H1 (cell line): Measurements from ENCODE around the gene CFAP141.

ENCODE experiments used
- BRCA1 ChIP-seq: IDR thresholded peaks from 2 replicates; pipeline ENCODE4 v1.6.1; 2012; ENCODE audit warnings: low read depth, low read length, improper control_type of control experiment
- CREB1 ChIP-seq: IDR thresholded peaks from 2 replicates; pipeline ENCODE4 v1.6.1; 2012; ENCODE audit warnings: inconsistent platforms
- FOSL1 ChIP-seq: IDR thresholded peaks from 2 replicates; pipeline ENCODE4 v1.6.1; 2011; ENCODE audit warnings: mild to moderate bottlenecking, low read depth, low read length, moderate library complexity; ENCODE audit not compliant: insufficient read depth
- GTF2F1 ChIP-seq: IDR thresholded peaks from 2 replicates; pipeline ENCODE4 v1.6.1; 2012; ENCODE audit warnings: low read depth, low read length, improper control_type of control experiment, borderline replicate concordance
- POLR2A ChIP-seq, 2 experiments: IDR thresholded peaks; 1 replicate in 1 of 2; 2 replicates in 1 of 2; pipeline ENCODE4 v1.6.1; 2011; ENCODE audit warnings: low read depth in 2 of 2, low read length in 2 of 2, mild to moderate bottlenecking in 2 of 2; ENCODE audit errors: control extremely low read depth in 1 of 2
- POLR2AphosphoS5 ChIP-seq: IDR thresholded peaks from 2 replicates; pipeline ENCODE4 v1.6.1; 2011; ENCODE audit warnings: low read depth, low read length
- RAD21 ChIP-seq, 2 experiments: IDR thresholded peaks in 1 of 2; conservative IDR thresholded peaks in 1 of 2; 2 replicates each; pipeline ENCODE4 v1.6.1; 2011; ENCODE audit warnings: low read depth in 2 of 2, low read length in 2 of 2, improper control_type of control experiment in 1 of 2, inconsistent platforms in 1 of 2, mild to moderate bottlenecking in 1 of 2, moderate library complexity in 1 of 2
- RBBP5 ChIP-seq: IDR thresholded peaks from 2 replicates; pipeline ENCODE4 v1.7.1; 2012; ENCODE audit warnings: low read depth, mild to moderate bottlenecking, inconsistent platforms, low read length, moderate library complexity, borderline replicate concordance
- SP1 ChIP-seq: IDR thresholded peaks from 2 replicates; pipeline ENCODE4 v1.6.1; 2011; ENCODE audit warnings: low read depth, low read length
- SP2 ChIP-seq: IDR thresholded peaks from 2 replicates; pipeline ENCODE4 v1.6.1; 2012; ENCODE audit warnings: mild to moderate bottlenecking, low read length, inconsistent platforms
- TF ChIP-seq, protein P1 (sequence below), 3 experiments: IDR thresholded peaks; 1 replicate in 2 of 3; 2 replicates in 1 of 3; pipeline versions ENCODE4 v1.5.1 to v1.6.1; 2011; ENCODE audit warnings: low read length in 3 of 3, mild to moderate bottlenecking in 3 of 3, inconsistent platforms in 2 of 3, low read depth in 1 of 3, moderate library complexity in 1 of 3; ENCODE audit not compliant: insufficient read depth in 1 of 3; ENCODE audit errors: control extremely low read depth in 1 of 3

DNA sequence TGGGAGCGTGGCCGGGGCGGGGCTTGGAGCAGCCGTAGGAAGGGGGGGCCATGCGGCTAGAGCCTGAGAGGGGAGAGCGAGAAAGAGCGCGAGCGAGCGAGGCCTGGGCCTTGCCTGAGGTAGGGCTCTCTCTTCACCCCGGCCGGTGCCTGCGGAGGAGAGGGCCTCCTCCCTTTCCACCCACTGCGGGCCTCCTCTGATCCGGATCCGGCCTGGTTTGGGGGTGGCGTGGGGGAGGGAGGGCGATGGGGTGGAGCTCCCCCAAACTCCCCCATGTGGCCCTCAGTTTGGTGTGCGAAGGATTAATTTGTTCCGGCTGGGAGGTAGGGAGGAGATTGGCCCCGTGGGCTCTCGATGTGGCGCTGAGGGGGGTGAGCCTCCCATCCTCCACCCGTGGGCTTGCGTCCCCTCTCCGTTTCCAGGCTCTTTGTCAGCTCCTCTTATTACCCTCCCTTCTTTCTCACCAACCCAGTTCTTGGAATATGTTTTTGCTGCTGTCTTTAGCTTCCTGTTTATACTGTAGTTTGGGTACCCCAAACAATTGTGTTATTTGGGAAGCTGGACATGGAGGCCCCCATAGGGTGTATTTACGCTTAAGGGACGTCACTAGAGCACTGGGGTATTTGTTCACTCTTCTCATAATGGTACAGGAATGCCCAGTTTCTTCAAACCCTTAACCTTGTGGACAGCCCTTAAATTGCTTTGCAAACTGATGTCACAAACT is 15.3 kb upstream of the CFAP141 start:
- TF ChIP-seq CREB1 (no peak), FOSL1 (no peak), POLR2A (IDR thresholded peaks at IDR 0.05; ENCODE audit: control extremely low read depth in 1 of 2, low read depth in 2 of 2, low read length in 2 of 2) (peak; percentile 14 to 65), POLR2AphosphoS5 (peak; percentile 68), BRCA1 (no peak), RBBP5 (0 out of 2 replicates have a peak, but pooled peaks have one; percentile 30), GTF2F1 (no peak), RAD21 (IDR thresholded peaks at IDR 0.05 in 1 of 2, conservative IDR thresholded peaks at IDR 0.05 in 1 of 2; ENCODE audit: low read depth in 2 of 2, low read length in 2 of 2) (no peak), SP2 (no peak), SP1 (no peak)
- TF ChIP-seq, protein P1, sequence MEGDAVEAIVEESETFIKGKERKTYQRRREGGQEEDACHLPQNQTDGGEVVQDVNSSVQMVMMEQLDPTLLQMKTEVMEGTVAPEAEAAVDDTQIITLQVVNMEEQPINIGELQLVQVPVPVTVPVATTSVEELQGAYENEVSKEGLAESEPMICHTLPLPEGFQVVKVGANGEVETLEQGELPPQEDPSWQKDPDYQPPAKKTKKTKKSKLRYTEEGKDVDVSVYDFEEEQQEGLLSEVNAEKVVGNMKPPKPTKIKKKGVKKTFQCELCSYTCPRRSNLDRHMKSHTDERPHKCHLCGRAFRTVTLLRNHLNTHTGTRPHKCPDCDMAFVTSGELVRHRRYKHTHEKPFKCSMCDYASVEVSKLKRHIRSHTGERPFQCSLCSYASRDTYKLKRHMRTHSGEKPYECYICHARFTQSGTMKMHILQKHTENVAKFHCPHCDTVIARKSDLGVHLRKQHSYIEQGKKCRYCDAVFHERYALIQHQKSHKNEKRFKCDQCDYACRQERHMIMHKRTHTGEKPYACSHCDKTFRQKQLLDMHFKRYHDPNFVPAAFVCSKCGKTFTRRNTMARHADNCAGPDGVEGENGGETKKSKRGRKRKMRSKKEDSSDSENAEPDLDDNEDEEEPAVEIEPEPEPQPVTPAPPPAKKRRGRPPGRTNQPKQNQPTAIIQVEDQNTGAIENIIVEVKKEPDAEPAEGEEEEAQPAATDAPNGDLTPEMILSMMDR (IDR thresholded peaks at IDR 0.05; ENCODE audit: control extremely low read depth in 1 of 3, insufficient read depth in 1 of 3, low read depth in 1 of 3, low read length in 3 of 3), result no peak
